Measurements from ENCODE around the gene PSMC3IP.

PSMC3IP gene

DNA sequence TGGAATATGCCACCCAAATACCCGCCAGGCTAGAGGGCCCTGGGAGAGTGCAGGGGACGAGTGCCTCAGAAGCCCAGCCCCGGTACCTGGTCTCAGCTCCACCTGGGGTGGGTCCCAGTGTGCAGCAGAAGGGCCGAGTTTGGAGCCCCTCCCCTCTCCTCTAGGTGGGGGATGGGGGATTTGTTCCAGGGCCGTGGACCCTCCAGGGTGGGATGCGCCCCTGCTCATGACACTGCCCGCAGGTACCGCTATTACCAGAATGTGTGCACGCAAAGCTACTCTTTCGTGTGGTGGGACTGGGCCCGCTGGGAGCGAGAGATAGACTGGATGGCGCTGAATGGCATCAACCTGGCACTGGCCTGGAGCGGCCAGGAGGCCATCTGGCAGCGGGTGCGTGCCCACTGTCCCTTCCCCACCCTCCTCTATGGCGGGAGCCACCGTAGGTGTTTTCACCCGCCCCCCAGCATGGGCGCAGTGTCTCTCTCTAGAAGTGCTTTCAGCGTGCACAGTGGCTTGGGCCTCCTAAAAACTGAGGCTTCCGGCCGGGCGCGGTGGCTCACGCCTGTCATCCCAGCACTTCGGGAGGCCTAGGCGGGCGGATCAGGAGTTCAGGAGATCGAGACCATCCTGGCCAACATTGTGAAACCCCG lies 40.2 kb downstream of the PSMC3IP start:
- no peak for DNase-seq

DNA sequence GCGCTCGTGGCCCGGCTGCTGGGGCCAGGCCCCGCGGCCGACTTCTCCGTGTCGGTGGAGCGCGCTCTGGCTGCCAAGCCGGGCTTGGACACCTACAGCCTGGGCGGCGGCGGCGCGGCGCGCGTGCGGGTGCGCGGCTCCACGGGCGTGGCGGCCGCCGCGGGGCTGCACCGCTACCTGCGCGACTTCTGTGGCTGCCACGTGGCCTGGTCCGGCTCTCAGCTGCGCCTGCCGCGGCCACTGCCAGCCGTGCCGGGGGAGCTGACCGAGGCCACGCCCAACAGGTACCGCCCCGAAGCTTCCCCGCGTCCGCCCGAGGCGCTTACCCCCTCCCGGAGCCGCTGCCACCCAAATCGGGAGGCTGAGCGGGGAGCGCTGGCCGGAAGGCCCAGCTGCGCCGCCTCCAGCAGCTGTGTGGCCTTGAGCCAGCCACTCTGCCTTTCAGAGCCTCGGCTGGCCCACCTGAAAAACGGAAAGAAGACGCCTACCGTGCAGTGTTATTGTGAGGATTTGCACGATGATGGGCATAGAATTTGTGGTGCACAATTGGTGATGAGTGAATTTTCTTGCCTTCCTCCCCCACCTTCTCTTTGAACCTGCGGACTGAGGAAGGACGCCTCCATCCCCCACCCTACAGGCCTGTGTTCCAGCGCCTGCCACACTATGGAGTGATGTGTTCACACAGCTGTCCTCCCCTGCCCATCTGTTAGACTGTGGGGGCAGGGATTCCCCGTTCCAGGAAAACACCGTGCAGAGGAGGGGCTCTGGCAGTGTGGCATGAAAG lies 41.0 kb downstream of the PSMC3IP start:
- DNase-seq: no peak

GRCh38 chr17:42536048-42536371 lies 41.5 kb downstream of the PSMC3IP start, which contains the start of gene NAGLU:
Gene NAGLU, plus strand, starts transcription at chr17:42536241. Its CDS starts 32 bp downstream, at chr17:42536273.
- DNase-seq: no peak

GRCh38 chr17:42535155-42536047 lies 42.1 kb downstream of the PSMC3IP start:
- no peak for DNase-seq

GRCh38 chr17:42531455-42532354 lies 45.8 kb downstream of the PSMC3IP start:
- DNase-seq: no peak

- DNase-seq: no peak
These were observed 46.5 kb downstream of the PSMC3IP start for GRCh38 chr17:42530952-42531454.

DNA sequence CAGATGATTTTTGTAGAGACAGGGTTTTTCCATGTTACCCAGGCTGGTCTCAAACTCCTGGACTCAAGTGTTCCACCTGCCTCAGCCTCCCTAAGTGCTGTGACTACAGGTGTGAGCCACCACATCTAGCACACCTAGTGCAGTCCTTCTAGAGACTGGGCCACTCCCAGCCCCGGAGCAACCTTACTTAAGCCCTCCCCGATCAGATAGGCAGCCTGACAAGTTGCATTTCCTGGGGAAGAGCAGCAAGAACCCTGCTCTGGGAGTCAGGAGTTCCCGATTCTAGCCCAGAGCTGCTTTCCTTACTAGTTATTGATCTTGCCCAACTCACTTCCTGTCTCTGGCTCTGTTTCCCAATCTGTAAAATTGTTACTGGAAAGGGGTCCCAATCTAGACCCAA lies 48.5 kb downstream of the PSMC3IP start:
- DNase-seq: no peak

- DNase-seq: no peak
These were observed 49.6 kb downstream of the PSMC3IP start for GRCh38 chr17:42527932-42528331.

DNA sequence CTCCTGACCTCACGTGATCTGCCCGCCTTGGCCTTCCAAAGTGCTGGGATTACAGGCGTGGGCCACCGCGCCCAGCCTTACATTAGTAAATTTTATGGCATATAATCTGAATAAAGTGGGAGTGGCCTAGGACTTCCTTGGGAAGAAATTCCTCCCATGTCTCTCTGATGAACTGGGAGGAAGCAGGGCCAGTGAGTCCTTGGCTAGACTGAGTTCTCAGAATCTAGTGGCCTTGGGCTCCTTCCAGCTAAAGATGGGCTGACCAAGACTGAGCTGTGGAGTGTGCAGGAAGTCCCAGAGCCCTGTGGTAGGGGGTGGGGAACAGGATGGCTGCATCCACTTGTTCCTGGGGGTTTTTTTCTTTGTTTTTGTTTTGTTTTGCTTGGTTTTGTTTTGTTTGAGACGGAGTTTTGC lies 51.5 kb downstream of the PSMC3IP start:
- no peak for DNase-seq

DNA sequence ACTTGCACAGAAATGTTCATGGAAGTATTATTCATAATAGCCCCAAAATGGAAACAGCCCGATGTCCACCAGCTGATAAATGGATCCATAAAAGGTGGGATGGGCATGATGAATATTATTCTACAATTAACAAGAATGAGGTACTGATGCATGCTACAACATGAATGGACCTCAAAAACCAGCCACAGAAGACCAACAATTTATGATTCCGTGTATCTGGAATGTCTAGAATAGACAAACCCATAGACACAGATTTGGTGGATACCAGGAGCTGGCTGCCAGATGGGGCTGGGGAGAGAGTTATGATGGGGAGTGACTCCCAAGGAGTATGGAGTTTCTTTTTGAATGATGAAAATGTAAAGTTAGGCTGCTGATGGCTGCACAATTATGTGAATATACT lies 52.3 kb downstream of the PSMC3IP start:
- no peak for DNase-seq

DNA sequence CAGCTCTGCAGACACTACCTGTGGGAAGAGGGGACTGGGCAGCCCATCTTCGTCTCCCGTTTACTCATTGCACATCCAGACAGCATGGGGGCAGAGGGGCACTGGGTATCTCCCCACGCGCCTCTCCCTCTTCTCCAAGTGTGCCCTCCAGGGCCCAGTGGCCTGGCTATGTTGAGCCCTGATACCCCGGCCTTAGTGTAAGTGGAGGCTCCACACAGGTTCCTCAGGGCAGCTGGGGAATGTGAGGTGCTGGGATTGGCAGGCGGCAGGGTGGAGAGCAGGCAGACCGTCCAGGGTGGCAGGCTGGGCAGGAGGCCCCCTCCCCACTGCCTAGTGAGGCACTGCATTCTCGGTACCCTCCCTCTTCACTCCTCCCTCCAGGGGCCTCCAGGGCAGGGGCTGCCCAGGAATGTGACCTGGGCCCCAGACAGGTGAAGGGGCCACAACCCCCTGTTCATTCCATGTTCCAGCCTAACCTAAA lies 54.7 kb downstream of the PSMC3IP start:
- no peak for DNase-seq
